HG02981 (cell line): ENCODE measurements around the gene AP3D1.

Experiments used
- ATAC-seq: cut with Tn5 transposase; IDR thresholded peaks from one replicate; pipeline ENCODE4 v1.9.1; 2021; ENCODE audit warnings: mild to moderate bottlenecking, moderate library complexity; ENCODE audit not compliant: unreplicated experiment

Gene AP3D1

GRCh38 chr19:2050991-2051772 lies 100.2 kb downstream of the AP3D1 start, which contains the start of gene MKNK2:
Gene MKNK2, minus strand, starts transcription at chr19:2051244. Its CDS starts 393 bp downstream, at chr19:2050851.
- ATAC-seq: peak; percentile 49
